Astrocyte of the cerebellum (primary cell): Measurements from ENCODE around the gene ETV5.

ENCODE experiments used
- DNase-seq: peaks from one replicate; pipeline ENCODE4 v3.0.0-alpha.2; 2011; ENCODE audit warnings: low read depth
- H3K4me3 ChIP-seq: 2 replicates; pipeline ENCODE4 v1.5.1; 2011; ENCODE audit warnings: mild to moderate bottlenecking, low read depth, low read length, moderate library complexity
- CTCF ChIP-seq: IDR thresholded peaks from 2 replicates; pipeline ENCODE4 v1.5.1; 2012; ENCODE audit warnings: low read length, low read depth, moderate library complexity, mild to moderate bottlenecking; ENCODE audit errors: missing control alignments
- in situ Hi-C: cut with HindIII; loops from 2 replicates; pipeline ENCODE4 v1.10.0; 2017; ENCODE audit warnings: low sequenced_read_pairs

Gene ETV5

GRCh38 chr3:186137051-186137685, 28.3 kb upstream of the ETV5 start:
- in situ Hi-C loops: no loop called here
- no peak overlapping the region for H3K4me3 ChIP-seq
- no peak for DNase-seq
- TF ChIP-seq CTCF: no peak

- no peak overlapping the region for H3K4me3 ChIP-seq
- in situ Hi-C loops: no loop called here
- no peak for DNase-seq
- no peak for TF ChIP-seq CTCF
These were observed 25.1 kb upstream of the ETV5 start for GRCh38 chr3:186133980-186134379.

GRCh38 chr3:186132487-186132886, 23.6 kb upstream of the ETV5 start:
- in situ Hi-C loops: no loop called here
- TF ChIP-seq CTCF: no peak
- H3K4me3 ChIP-seq: no peak overlapping the region
- DNase-seq: no peak

- H3K4me3 ChIP-seq: no peak overlapping the region
- no peak for DNase-seq
- no peak for TF ChIP-seq CTCF
- in situ Hi-C loops: no loop called here
These were observed 20.3 kb upstream of the ETV5 start for GRCh38 chr3:186129206-186129605.

- in situ Hi-C loops: no loop called here
- TF ChIP-seq CTCF: no peak
- DNase-seq: no peak
- H3K4me3 ChIP-seq: no peak overlapping the region
These were observed 19.3 kb upstream of the ETV5 start for GRCh38 chr3:186128158-186128557.

- no peak for TF ChIP-seq CTCF
- in situ Hi-C loops: no loop called here
These were observed 18.6 kb upstream of the ETV5 start for GRCh38 chr3:186127463-186127862.

GRCh38 chr3:186125118-186125517, 16.2 kb upstream of the ETV5 start:
- TF ChIP-seq CTCF: no peak
- no peak for DNase-seq
- in situ Hi-C loops: no loop called here
- no peak overlapping the region for H3K4me3 ChIP-seq

More at GRCh38 chr3:186127463-186127862, 18.6 kb upstream of the ETV5 start:
- no peak overlapping the region for H3K4me3 ChIP-seq
- DNase-seq: no peak
